HT-29 (cell line): Measurements from ENCODE around the gene SLC25A51. TPM values are rescaled to one million over a fixed set of nuclear protein-coding genes. Genes with fewer than 3 reads are reported as not detected.
"Not testable (repeated sequence)": the region's sequence is repeated elsewhere in the genome, so short reads cannot be mapped to it uniquely, and the experiment has no call there.

ENCODE experiments used
- DNase-seq: peaks from one replicate; pipeline ENCODE4 v3.0.0-alpha.2; 2015; ENCODE audit warnings: low spot score
- total RNA-seq: library from RNA; depleted of rRNA; stranded (reverse); fragments of >200 nt; shearing (Covaris generic); gene quantifications from 2 replicates; pipeline ENCODE4 v1.2.3, GENCODE V29; 2014

Gene SLC25A51
- total RNA-seq, 1 experiment from 2014 or later = 9.9 TPM

GRCh38 chr9:37905776-37906175 is 1.8 kb upstream of the SLC25A51 start:
- no peak for DNase-seq

GRCh38 chr9:37905131-37905505 is 1.2 kb upstream of the SLC25A51 start:
- DNase-seq = no peak

- peak; percentile 33 for DNase-seq
Measured at GRCh38 chr9:37904445-37905130, 661 bp upstream of the SLC25A51 start.

GRCh38 chr9:37902796-37903646 is 906 bp downstream of the SLC25A51 start:
- peak; percentile 29 for DNase-seq

- DNase-seq = no peak
Measured at GRCh38 chr9:37902131-37902530, 1.8 kb downstream of the SLC25A51 start.

- DNase-seq = no peak
Measured at GRCh38 chr9:37899041-37899440, 4.9 kb downstream of the SLC25A51 start.

- DNase-seq = no peak
Measured at GRCh38 chr9:37897665-37898064, 6.3 kb downstream of the SLC25A51 start.

- no peak for DNase-seq
Measured at GRCh38 chr9:37892063-37892462, 11.9 kb downstream of the SLC25A51 start.

- DNase-seq = not testable (repeated sequence)
Measured at GRCh38 chr9:37891042-37891441, 12.9 kb downstream of the SLC25A51 start.

GRCh38 chr9:37889536-37889935 is 14.4 kb downstream of the SLC25A51 start:
- DNase-seq = no peak

GRCh38 chr9:37887977-37888583 is 15.8 kb downstream of the SLC25A51 start:
- DNase-seq = not testable (repeated sequence)

GRCh38 chr9:37880916-37881479 is 22.9 kb downstream of the SLC25A51 start:
- no peak for DNase-seq

- DNase-seq = no peak
Measured at GRCh38 chr9:37876376-37876775, 27.6 kb downstream of the SLC25A51 start.

GRCh38 chr9:37873955-37874354 is 30.0 kb downstream of the SLC25A51 start:
- no peak for DNase-seq

GRCh38 chr9:37870799-37871176 is 33.1 kb downstream of the SLC25A51 start:
- DNase-seq = no peak

GRCh38 chr9:37870081-37870798 is 33.7 kb downstream of the SLC25A51 start:
- no peak for DNase-seq

- DNase-seq = no peak
Measured at GRCh38 chr9:37862530-37862929, 41.4 kb downstream of the SLC25A51 start.

- peak; percentile 7 for DNase-seq
Measured at GRCh38 chr9:37859043-37859442, 44.9 kb downstream of the SLC25A51 start.

GRCh38 chr9:37856551-37856950 is 47.4 kb downstream of the SLC25A51 start:
- DNase-seq = no peak

- no peak for DNase-seq
Measured at GRCh38 chr9:37852222-37852621, 51.7 kb downstream of the SLC25A51 start.

GRCh38 chr9:37840560-37841194 is 63.2 kb downstream of the SLC25A51 start:
- DNase-seq = no peak
